Upper lobe of left lung (tissue), 4 donors: Measurements from ENCODE around the gene MARK2.

Experiments
- CTCF ChIP-seq, 6 experiments: fragments of 450-650 bp in 4 of 6; fragments of 200-600 bp in 2 of 6; sonication (generic) in 2 of 6; IDR thresholded peaks; one replicate each; pipeline ENCODE4 v1.5.1; 2016 to 2019; ENCODE audit warnings: antibody characterized with exemption in 6 of 6
- EP300 ChIP-seq, 4 donors: sonication (generic); formaldehyde crosslinking; IDR thresholded peaks; one replicate each; pipeline ENCODE4 v1.5.1; 2017; ENCODE audit warnings: antibody characterized with exemption in 4 of 4, control low read depth in 2 of 4
- POLR2A ChIP-seq, 4 donors: fragments of 450-650 bp; IDR thresholded peaks; one replicate each; pipeline ENCODE4 v1.5.1; 2016 to 2017; ENCODE audit warnings: antibody characterized with exemption in 4 of 4, mild to moderate bottlenecking in 2 of 4
- POLR2AphosphoS5 ChIP-seq, 2 donors: sonication (generic); formaldehyde crosslinking; IDR thresholded peaks; one replicate each; pipeline ENCODE4 v1.5.1; 2017; ENCODE audit warnings: antibody characterized with exemption in 2 of 2

GRCh38 chr11:63855975-63856374 is 17.1 kb downstream of the MARK2 start:
- TF ChIP-seq CTCF (IDR thresholded peaks at IDR 0.05) (no peak), POLR2AphosphoS5 (IDR thresholded peaks at IDR 0.05) (no peak), EP300 (IDR thresholded peaks at IDR 0.05) (no peak), POLR2A (IDR thresholded peaks at IDR 0.05) (no peak)
